T-helper 2 cell treated with Interferon-gamma antibody and Interleukin-4, amounts not matched to agents 5 μg/mL and 100 μg/mL, for 36 hours (primary cell): ENCODE measurements around the gene CD207.
"Not testable (repeated sequence)": the region's sequence is repeated elsewhere in the genome, so short reads cannot be mapped to it uniquely, and the experiment has no call there.

Experiments
- DNase-seq: peaks from one replicate; pipeline ENCODE4 v3.0.0; 2021; ENCODE audit warnings: low spot score
- H3K27ac Mint-ChIP-seq: one replicate; pipeline ENCODE4 v1.8.0; 2021; ENCODE audit warnings: mild to moderate bottlenecking, mixed read lengths
- H3K27me3 Mint-ChIP-seq: one replicate; pipeline ENCODE4 v1.8.0; 2021; ENCODE audit warnings: low read depth, mixed read lengths
- H3K36me3 Mint-ChIP-seq: one replicate; pipeline ENCODE4 v1.8.0; 2021; ENCODE audit warnings: low read depth, mixed read lengths
- H3K4me1 Mint-ChIP-seq: one replicate; pipeline ENCODE4 v1.8.0; 2021; ENCODE audit warnings: low read depth, mixed read lengths
- H3K4me3 Mint-ChIP-seq: one replicate; pipeline ENCODE4 v1.8.0; 2022; ENCODE audit warnings: mild to moderate bottlenecking, moderate library complexity, mixed read lengths
- H3K9me3 Mint-ChIP-seq: one replicate; pipeline ENCODE4 v1.8.0; 2021; ENCODE audit warnings: mixed read lengths

Gene CD207

DNA sequence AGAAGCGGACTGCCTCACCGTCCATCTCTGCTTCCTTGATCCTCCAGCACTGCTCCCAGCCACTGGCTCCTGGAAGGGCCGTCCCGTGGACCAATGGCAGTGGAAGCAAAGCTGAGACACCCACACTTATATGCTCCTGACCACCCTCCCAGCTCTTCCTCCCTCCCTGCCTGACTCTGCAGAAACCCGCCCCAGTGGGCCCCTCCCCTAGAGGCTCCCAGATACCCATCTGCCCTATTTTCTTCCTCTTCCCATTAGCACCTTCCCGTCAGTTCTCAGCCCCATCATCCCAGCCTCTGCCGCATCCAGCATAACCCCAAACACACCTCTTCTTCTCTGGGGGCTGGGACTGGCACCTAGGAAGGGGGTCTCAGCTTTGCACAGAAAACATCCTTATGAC is 15.1 kb downstream of the CD207 start, which contains the start of gene CLEC4F:
Gene CLEC4F, minus strand, starts transcription at position 101 of the 400 bp plus-strand sequence. Its CDS starts 76 bp downstream, at position 25.
- no peak within 1 kb of the TSS for H3K4me3 Mint-ChIP-seq
- no peak within 1 kb of the TSS for H3K27ac Mint-ChIP-seq
- no peaks in the 10 kb centered on the region for H3K36me3 Mint-ChIP-seq
- no peak for DNase-seq
- no peaks in the 10 kb centered on the region for H3K9me3 Mint-ChIP-seq
- H3K4me1 Mint-ChIP-seq: peaks cover 31% of the 10 kb centered on the region
- H3K27me3 Mint-ChIP-seq: no peaks in the 10 kb centered on the region

GRCh38 chr2:70817284-70817954 is 18.2 kb downstream of the CD207 start:
- H3K27ac Mint-ChIP-seq: peak overlapping the region; percentile 43
- H3K36me3 Mint-ChIP-seq: no peaks in the 10 kb centered on the region
- H3K27me3 Mint-ChIP-seq: no peaks in the 10 kb centered on the region
- H3K9me3 Mint-ChIP-seq: no peaks in the 10 kb centered on the region
- H3K4me3 Mint-ChIP-seq: no peak overlapping the region
- DNase-seq: no peak
- H3K4me1 Mint-ChIP-seq: peaks cover 16% of the 10 kb centered on the region

GRCh38 chr2:70816726-70817125 is 18.9 kb downstream of the CD207 start:
- Mint-ChIP-seq H3K4me3 (no peak overlapping the region), H3K27ac (no peak overlapping the region), H3K4me1 (peaks cover 16% of the 10 kb centered on the region), H3K9me3 (no peaks in the 10 kb centered on the region), H3K27me3 (no peaks in the 10 kb centered on the region), H3K36me3 (no peaks in the 10 kb centered on the region)
- DNase-seq: no peak

GRCh38 chr2:70808983-70809958 is 26.3 kb downstream of the CD207 start:
- no peak overlapping the region for H3K4me3 Mint-ChIP-seq
- no peak for DNase-seq
- H3K27me3 Mint-ChIP-seq: no peaks in the 10 kb centered on the region
- H3K4me1 Mint-ChIP-seq: no peaks in the 10 kb centered on the region
- H3K36me3 Mint-ChIP-seq: no peaks in the 10 kb centered on the region
- no peaks in the 10 kb centered on the region for H3K9me3 Mint-ChIP-seq
- H3K27ac Mint-ChIP-seq: no peak overlapping the region

GRCh38 chr2:70807828-70808118 is 27.8 kb downstream of the CD207 start:
- no peaks in the 10 kb centered on the region for H3K36me3 Mint-ChIP-seq
- no peak overlapping the region for H3K4me3 Mint-ChIP-seq
- H3K27ac Mint-ChIP-seq: no peak overlapping the region
- H3K4me1 Mint-ChIP-seq: no peaks in the 10 kb centered on the region
- H3K9me3 Mint-ChIP-seq: no peaks in the 10 kb centered on the region
- DNase-seq: no peak
- peaks cover 2% of the 10 kb centered on the region for H3K27me3 Mint-ChIP-seq

DNA sequence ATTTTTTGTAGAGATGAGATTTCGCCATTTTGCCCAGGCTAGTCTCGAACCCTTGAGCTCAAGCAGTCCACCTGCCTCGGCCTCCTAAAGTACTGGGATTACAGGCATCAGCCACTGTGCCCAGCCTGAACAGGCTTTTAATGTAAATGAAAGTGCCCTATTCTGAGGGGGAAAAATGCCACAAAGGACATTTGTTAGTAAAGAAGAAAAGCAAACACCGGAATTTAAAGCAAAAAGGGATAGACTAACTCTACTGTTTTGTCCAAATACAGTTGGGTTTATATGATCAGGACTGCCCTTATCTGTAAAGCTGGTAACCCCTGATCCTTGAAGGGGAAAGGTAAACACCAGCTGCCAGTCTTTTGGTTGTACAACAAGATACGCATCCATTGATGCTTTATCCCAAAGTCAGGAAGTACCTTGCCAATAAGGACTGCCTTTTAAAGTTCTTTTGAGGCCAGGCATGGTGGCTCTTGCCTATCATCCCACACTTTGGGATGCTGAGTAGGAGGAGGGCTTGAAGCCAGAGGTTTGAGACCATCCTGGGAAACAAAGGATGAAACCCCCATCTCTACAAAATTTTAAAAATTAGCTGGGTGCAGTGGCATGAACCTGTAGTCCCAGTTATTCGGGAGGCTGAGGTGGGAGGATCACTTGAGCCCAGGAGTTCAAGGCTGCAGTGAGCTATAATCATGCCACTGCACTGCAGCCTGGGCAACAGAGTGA is 28.4 kb downstream of the CD207 start:
- Mint-ChIP-seq H3K4me3 (no peak overlapping the region), H3K36me3 (no peaks in the 10 kb centered on the region), H3K27me3 (peaks cover 2% of the 10 kb centered on the region), H3K4me1 (no peaks in the 10 kb centered on the region), H3K9me3 (no peaks in the 10 kb centered on the region), H3K27ac (no peak overlapping the region)
- no peak for DNase-seq

GRCh38 chr2:70806620-70807019 is 29.0 kb downstream of the CD207 start:
- Mint-ChIP-seq H3K36me3 (no peaks in the 10 kb centered on the region), H3K27ac (no peak overlapping the region), H3K4me3 (no peak overlapping the region), H3K9me3 (no peaks in the 10 kb centered on the region), H3K27me3 (peaks cover 2% of the 10 kb centered on the region), H3K4me1 (no peaks in the 10 kb centered on the region)
- no peak for DNase-seq

DNA sequence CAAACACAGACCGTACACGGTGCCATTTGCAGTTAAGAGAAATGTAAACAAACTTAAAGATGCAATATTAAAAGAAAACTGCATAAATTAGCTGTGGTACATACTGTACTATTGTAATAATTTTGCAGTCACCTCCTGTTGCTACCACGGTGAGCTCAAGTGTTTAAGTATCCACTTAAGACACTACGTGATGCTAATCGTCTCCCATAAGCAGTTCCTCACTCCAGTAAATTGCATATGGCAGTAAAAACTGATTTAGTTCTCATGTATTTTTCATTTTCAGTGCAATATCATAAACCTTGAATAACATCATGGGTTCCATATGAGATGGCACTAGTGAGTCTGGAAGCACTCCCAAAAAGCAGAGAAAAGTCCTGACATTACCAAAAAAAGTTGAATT is 29.6 kb downstream of the CD207 start:
- Mint-ChIP-seq H3K36me3 (no peaks in the 10 kb centered on the region), H3K4me3 (no peak overlapping the region), H3K27me3 (peaks cover 2% of the 10 kb centered on the region), H3K9me3 (no peaks in the 10 kb centered on the region), H3K27ac (no peak overlapping the region), H3K4me1 (no peaks in the 10 kb centered on the region)
- no peak for DNase-seq

DNA sequence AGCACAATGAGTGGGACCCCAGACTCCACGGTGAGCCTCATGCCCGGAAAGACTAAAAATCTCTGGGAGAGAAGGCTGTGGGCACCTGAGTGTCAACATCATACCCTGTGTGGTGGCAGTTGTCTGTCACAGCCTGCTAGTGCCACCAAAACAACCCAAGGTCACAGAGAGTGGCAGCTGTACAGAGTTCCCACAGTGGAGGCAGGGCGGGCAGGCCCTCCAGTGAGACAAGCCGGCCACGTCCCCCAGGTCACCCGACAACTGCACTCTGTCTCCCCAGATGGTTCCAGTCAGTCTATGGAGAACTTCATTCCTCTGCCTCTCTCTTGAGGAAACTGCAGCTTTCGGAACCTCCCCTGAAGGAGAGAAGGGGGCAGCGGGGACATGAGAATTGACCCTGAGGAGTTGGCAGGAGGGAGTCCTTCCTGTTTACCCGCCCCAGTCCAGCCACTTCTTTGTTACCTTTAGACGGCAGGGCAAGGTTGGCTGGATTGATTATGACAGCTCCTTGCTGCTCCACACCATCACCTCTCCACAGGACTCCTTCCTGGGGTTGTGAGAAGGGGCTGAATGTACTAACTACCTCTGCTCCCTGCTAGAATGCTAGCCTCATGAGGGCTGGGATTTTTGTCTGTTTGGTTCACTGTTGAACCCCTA is 33.9 kb downstream of the CD207 start:
- H3K4me3 Mint-ChIP-seq: no peak overlapping the region
- H3K27ac Mint-ChIP-seq: no peak overlapping the region
- peaks cover 4% of the 10 kb centered on the region for H3K27me3 Mint-ChIP-seq
- no peaks in the 10 kb centered on the region for H3K36me3 Mint-ChIP-seq
- H3K9me3 Mint-ChIP-seq: peaks cover 5% of the 10 kb centered on the region
- no peak for DNase-seq
- H3K4me1 Mint-ChIP-seq: no peaks in the 10 kb centered on the region

GRCh38 chr2:70799706-70800105 is 35.9 kb downstream of the CD207 start:
- Mint-ChIP-seq H3K4me1 (no peaks in the 10 kb centered on the region), H3K27me3 (peaks cover 4% of the 10 kb centered on the region), H3K27ac (no peak overlapping the region), H3K9me3 (peaks cover 5% of the 10 kb centered on the region), H3K36me3 (no peaks in the 10 kb centered on the region), H3K4me3 (no peak overlapping the region)
- DNase-seq: no peak

GRCh38 chr2:70797996-70798395 is 37.6 kb downstream of the CD207 start:
- not testable (repeated sequence) for H3K27ac Mint-ChIP-seq, H3K4me1 Mint-ChIP-seq, H3K36me3 Mint-ChIP-seq, H3K9me3 Mint-ChIP-seq, DNase-seq, H3K4me3 Mint-ChIP-seq
- H3K27me3 Mint-ChIP-seq: peaks cover 11% of the 10 kb centered on the region

GRCh38 chr2:70797506-70797905 is 38.1 kb downstream of the CD207 start:
- H3K4me3 Mint-ChIP-seq: no peak overlapping the region
- no peak overlapping the region for H3K27ac Mint-ChIP-seq

DNA sequence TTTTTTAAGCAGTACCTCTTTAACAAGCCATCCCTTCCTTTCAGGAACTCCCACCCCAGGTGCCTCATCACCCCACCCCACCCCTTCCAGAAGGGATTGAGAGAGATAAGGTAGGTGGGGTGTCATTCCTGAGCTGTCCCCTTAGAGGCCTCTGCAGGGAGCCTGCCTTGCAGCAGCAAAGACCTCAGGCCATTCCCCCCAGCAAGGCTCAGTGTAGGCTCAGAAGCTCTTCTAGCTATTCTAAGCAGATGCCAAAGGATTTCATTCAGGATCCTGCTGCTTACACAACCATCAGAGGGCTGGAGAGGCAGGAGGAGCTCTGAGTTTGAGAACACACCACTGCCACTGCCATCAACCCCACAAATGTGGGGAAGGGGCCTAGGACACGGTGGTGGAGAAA is 39.4 kb downstream of the CD207 start:
- no peak overlapping the region for H3K4me3 Mint-ChIP-seq
- DNase-seq: no peak
- no peaks in the 10 kb centered on the region for H3K36me3 Mint-ChIP-seq
- H3K27ac Mint-ChIP-seq: no peak overlapping the region
- peaks cover 24% of the 10 kb centered on the region for H3K27me3 Mint-ChIP-seq
- H3K4me1 Mint-ChIP-seq: peaks cover 1% of the 10 kb centered on the region
- H3K9me3 Mint-ChIP-seq: peaks cover 5% of the 10 kb centered on the region

More at GRCh38 chr2:70797506-70797905, 38.1 kb downstream of the CD207 start:
- Mint-ChIP-seq H3K4me1 (no peaks in the 10 kb centered on the region), H3K9me3 (peaks cover 5% of the 10 kb centered on the region), H3K27me3 (peaks cover 15% of the 10 kb centered on the region), H3K36me3 (no peaks in the 10 kb centered on the region)
- no peak for DNase-seq
